Osteoblast (primary cell): ENCODE data around the gene EXTL2. TPM values are rescaled to one million over a fixed set of nuclear protein-coding genes. Genes with fewer than 3 reads are reported as not detected.

Source experiments
- DNase-seq: peaks from one replicate; pipeline ENCODE4 v3.0.0; 2011; ENCODE audit warnings: low spot score, mixed read lengths; ENCODE audit not compliant: insufficient read length; ENCODE audit errors: missing footprints
- H2AFZ ChIP-seq: 2 replicates; pipeline ENCODE4 v1.6.0; 2011; ENCODE audit warnings: mild to moderate bottlenecking, low read length
- H3K27ac ChIP-seq: 2 replicates; pipeline ENCODE4 v1.5.1; 2011; ENCODE audit warnings: mild to moderate bottlenecking, low read depth, low read length, moderate library complexity
- H3K27me3 ChIP-seq: 2 replicates; pipeline ENCODE4 v1.6.0; 2012; ENCODE audit warnings: mild to moderate bottlenecking, control low read depth, inconsistent platforms, low read length, moderate library complexity; ENCODE audit not compliant: insufficient read depth
- H3K36me3 ChIP-seq: 2 replicates; pipeline ENCODE4 v1.5.1; 2011; ENCODE audit warnings: mild to moderate bottlenecking, low read length, control low read depth, moderate library complexity; ENCODE audit not compliant: insufficient read depth
- H3K4me1 ChIP-seq: 2 replicates; pipeline ENCODE4 v1.5.1; 2011; ENCODE audit warnings: mild to moderate bottlenecking, low read length, control low read depth, moderate library complexity; ENCODE audit not compliant: insufficient read depth
- H3K4me2 ChIP-seq: 2 replicates; pipeline ENCODE4 v1.6.0; 2011; ENCODE audit warnings: mild to moderate bottlenecking, low read length; ENCODE audit not compliant: insufficient read depth
- H3K4me3 ChIP-seq: fragments of 200-600 bp; sonication (generic); 3 replicates; pipeline ENCODE4 v1.5.1; 2012; ENCODE audit warnings: mild to moderate bottlenecking, low read length, inconsistent platforms; ENCODE audit not compliant: insufficient read depth
- H3K79me2 ChIP-seq: 2 replicates; pipeline ENCODE4 v1.6.0; 2012; ENCODE audit warnings: mild to moderate bottlenecking, low read length, control low read depth, inconsistent platforms; ENCODE audit not compliant: insufficient read depth
- H3K9me3 ChIP-seq: 2 replicates; pipeline ENCODE4 v1.5.1; 2011; ENCODE audit warnings: low read depth, low read length, control low read depth
- H4K20me1 ChIP-seq: 2 replicates; pipeline ENCODE4 v1.6.0; 2012; ENCODE audit warnings: mild to moderate bottlenecking, low read length, control low read depth; ENCODE audit not compliant: insufficient read depth
- CTCF ChIP-seq: IDR thresholded peaks from 2 replicates; pipeline ENCODE4 v1.5.1; 2011; ENCODE audit warnings: mild to moderate bottlenecking, low read depth, low read length, moderate library complexity; ENCODE audit errors: extremely low read depth
- total RNA-seq: library from RNA; depleted of rRNA; stranded (reverse); fragments of >200 nt; gene quantifications from 2 replicates; pipeline ENCODE4 v1.2.3, GENCODE V29; 2012

Gene EXTL2
- total RNA-seq, 1 donor: 36.2 TPM

GRCh38 chr1:100881687-100882086 is 13.0 kb downstream of the EXTL2 start:
- TF ChIP-seq CTCF: no peak
- no peaks in the 10 kb centered on the region for H3K9me3 ChIP-seq
- H3K4me1 ChIP-seq: peaks cover 11% of the 10 kb centered on the region
- no peak overlapping the region for H3K27ac ChIP-seq
- H2AFZ ChIP-seq: no peak overlapping the region
- peaks cover 2% of the 10 kb centered on the region for H3K79me2 ChIP-seq
- H4K20me1 ChIP-seq: peaks cover 3% of the 10 kb centered on the region
- no peak overlapping the region for H3K4me2 ChIP-seq
- H3K4me3 ChIP-seq: no peak overlapping the region
- peaks cover 6% of the 10 kb centered on the region for H3K36me3 ChIP-seq
- DNase-seq: no peak
- no peaks in the 10 kb centered on the region for H3K27me3 ChIP-seq

- DNase-seq: no peak
- H3K4me3 ChIP-seq: no peak overlapping the region
- peaks cover 9% of the 10 kb centered on the region for H3K36me3 ChIP-seq
- TF ChIP-seq CTCF: no peak
- H3K27me3 ChIP-seq: no peaks in the 10 kb centered on the region
- peaks cover 3% of the 10 kb centered on the region for H4K20me1 ChIP-seq
- H3K9me3 ChIP-seq: no peaks in the 10 kb centered on the region
- H3K4me2 ChIP-seq: no peak overlapping the region
- no peak overlapping the region for H2AFZ ChIP-seq
- peaks cover 2% of the 10 kb centered on the region for H3K79me2 ChIP-seq
- H3K4me1 ChIP-seq: peaks cover 11% of the 10 kb centered on the region
- H3K27ac ChIP-seq: no peak overlapping the region
Observed at GRCh38 chr1:100879422-100879821, 15.2 kb downstream of the EXTL2 start.

GRCh38 chr1:100876291-100876690 is 18.4 kb downstream of the EXTL2 start:
- no peak for DNase-seq
- no peak for TF ChIP-seq CTCF
- Histone ChIP-seq H3K9me3 (no peaks in the 10 kb centered on the region), H3K36me3 (peaks cover 9% of the 10 kb centered on the region), H4K20me1 (no peaks in the 10 kb centered on the region), H3K4me1 (no peaks in the 10 kb centered on the region), H3K27me3 (no peaks in the 10 kb centered on the region), H2AFZ (no peak overlapping the region), H3K4me2 (no peak overlapping the region), H3K27ac (no peak overlapping the region), H3K4me3 (no peak overlapping the region), H3K79me2 (no peaks in the 10 kb centered on the region)

- Histone ChIP-seq H2AFZ (no peak overlapping the region), H3K36me3 (peaks cover 9% of the 10 kb centered on the region), H3K4me3 (no peak overlapping the region), H3K4me2 (no peak overlapping the region), H3K9me3 (no peaks in the 10 kb centered on the region), H3K27me3 (no peaks in the 10 kb centered on the region), H3K4me1 (no peaks in the 10 kb centered on the region), H3K27ac (no peak overlapping the region), H3K79me2 (no peaks in the 10 kb centered on the region), H4K20me1 (no peaks in the 10 kb centered on the region)
- TF ChIP-seq CTCF: no peak
- no peak for DNase-seq
Observed at GRCh38 chr1:100875228-100875627, 19.4 kb downstream of the EXTL2 start.
